ENCODE data around the gene PALB2. TPM values are rescaled to one million over a fixed set of nuclear protein-coding genes. Genes with fewer than 3 reads are reported as not detected.

PALB2 gene
- total and polyA plus RNA-seq, 2 of the 8 experiments (the other 6 are each of a cell fraction or from before 2014, with no cell fraction given), result 12.5 to 33.1 TPM

DNA sequence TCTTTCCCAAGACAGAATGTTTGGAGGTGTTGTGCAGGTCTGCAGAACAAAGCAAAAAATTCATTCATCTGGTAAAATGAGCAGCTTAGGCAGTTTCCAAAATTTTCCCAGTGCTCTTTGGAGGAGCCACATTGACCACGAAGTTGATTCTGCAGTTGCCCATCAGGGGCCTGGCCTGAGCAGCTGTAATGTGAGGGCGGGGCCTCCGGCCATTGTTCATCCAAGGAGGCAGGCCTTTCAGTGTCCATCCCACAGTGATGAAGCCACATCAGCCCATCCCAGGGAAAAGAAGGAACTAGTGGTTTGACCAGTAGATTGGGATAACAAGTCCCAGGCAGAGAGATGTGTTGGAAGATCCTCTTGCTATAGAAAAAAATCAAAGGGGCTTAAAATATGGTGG is 73.5 kb downstream of the PALB2 start:
- DNase-seq (ENCODE audit: low read depth in 1 of 2, low spot score in 2 of 2) (no peak), FAIRE-seq (no peak)
- 88% methylated on average over 3 of the region's 3 CpGs; no CpG with 5 or more reads in 1 of the 2 experiments for WGBS, 2 experiments (ENCODE audit: extremely low coverage in 1 of 2, insufficient coverage in 1 of 2, insufficient read length in 1 of 2, insufficient replicate concordance in 2 of 2, low coverage in 1 of 2, low lambda C conversion rate in 2 of 2, missing lambda C conversion rate in 1 of 2)
- Histone ChIP-seq H2BK5ac (ENCODE audit: low read depth, low read length) (no peak overlapping the region), H4K20me1 (replicated peaks in 1 of 2; ENCODE audit: control insufficient read depth in 1 of 2, insufficient read depth in 2 of 2, low read length in 2 of 2) (peaks cover 2 to 3% of the 10 kb centered on the region in 2 experiments), H3K4me1 (replicated peaks in 1 of 4; ENCODE audit: control insufficient read depth in 3 of 4, insufficient read depth in 4 of 4, low read length in 3 of 4) (no peaks in the 10 kb centered on the region), H3K79me1 (ENCODE audit: low read depth, low read length) (no peaks in the 10 kb centered on the region), H3K27me3 (replicated peaks in 1 of 4; ENCODE audit: control insufficient read depth in 3 of 4, extremely low read depth in 1 of 4, insufficient read depth in 3 of 4, low read length in 3 of 4) (no peaks in the 10 kb centered on the region), H3K9me3 (ENCODE audit: insufficient read depth in 2 of 2, low read depth in 1 of 2, low read length in 1 of 2) (no peaks in the 10 kb centered on the region), H2BK120ac (replicated peaks; ENCODE audit: low read depth, low read length) (no peak overlapping the region), H3K4me2 (ENCODE audit: insufficient read depth in 1 of 2, low read depth in 2 of 2, low read length in 2 of 2) (no peak overlapping the region), H4K8ac (ENCODE audit: extremely low read depth, insufficient read depth, low read length) (no peak overlapping the region), H2BK20ac (ENCODE audit: low read length) (no peak overlapping the region), H2BK15ac (ENCODE audit: low read length) (no peak overlapping the region), H3K79me2 (ENCODE audit: control insufficient read depth in 1 of 2, insufficient read depth in 2 of 2, low read length in 2 of 2) (no peaks in the 10 kb centered on the region), H2AK5ac (ENCODE audit: low read depth, low read length) (no peak overlapping the region), H4K5ac (ENCODE audit: insufficient read length, low read depth, low read length) (no peak overlapping the region), H3K18ac (ENCODE audit: extremely low read depth, low read length) (no peak overlapping the region), H2BK12ac (ENCODE audit: low read depth, low read length) (no peak overlapping the region), H2AFZ (ENCODE audit: low read length) (no peak overlapping the region), H3K9ac (replicated peaks in 1 of 4; ENCODE audit: extremely low read depth in 1 of 4, low read depth in 3 of 4, low read length in 3 of 4) (no peak overlapping the region), H3K4me3 (ENCODE audit: extremely low read depth in 1 of 4, insufficient read depth in 2 of 4, low read depth in 3 of 4, low read length in 4 of 4) (no peak overlapping the region), H3K27ac (ENCODE audit: low read depth, low read length) (no peak overlapping the region), H3K4ac (replicated peaks; ENCODE audit: insufficient read length, low read depth, low read length) (no peak overlapping the region), H3K14ac (ENCODE audit: insufficient read length) (no peak overlapping the region), H3K56ac (replicated peaks; ENCODE audit: insufficient read length, low read depth, low read length) (no peak overlapping the region), H3K23ac (ENCODE audit: insufficient read length) (no peak overlapping the region), H3K36me3 (ENCODE audit: control insufficient read depth in 2 of 4, insufficient read depth in 4 of 4, low read length in 3 of 4) (peaks cover 46 to 81% (median 66%) of the 10 kb centered on the region in 4 experiments), H4K91ac (replicated peaks; ENCODE audit: insufficient read length, low read length) (no peak overlapping the region), H3K23me2 (ENCODE audit: low read depth, low read length) (no peaks in the 10 kb centered on the region)
- ChIA-PET CTCF (ENCODE audit: partially characterized antibody) (no interaction called here), POLR2A (ENCODE audit: partially characterized antibody) (interaction anchor here (0.6 to 6.8 kb wide), 3 partner anchors 9 to 12 kb away, joined by 5 to 38 read pairs (median 8); partner anchors contain the start of genes EARS2 and UBFD1)
- TF ChIP-seq HDAC2 (IDR thresholded peaks at IDR 0.05; ENCODE audit: borderline replicate concordance in 1 of 2, low read depth in 2 of 2, low read length in 2 of 2) (no peak), EZH2 (IDR thresholded peaks at IDR 0.05; ENCODE audit: low read depth, low read length, severe bottlenecking) (no peak), EGR1 (IDR thresholded peaks at IDR 0.05; ENCODE audit: borderline replicate concordance, low read depth, low read length) (no peak), BCL11A (IDR thresholded peaks at IDR 0.05; ENCODE audit: low read depth in 2 of 2, low read length in 2 of 2) (no peak), SIX5 (IDR thresholded peaks at IDR 0.05; ENCODE audit: low read depth, low read length) (no peak), ZNF274 (IDR thresholded peaks at IDR 0.05; ENCODE audit: borderline replicate concordance, extremely low read depth, low read length) (no peak), CHD2 (IDR thresholded peaks at IDR 0.05; ENCODE audit: low read length) (no peak), PHF8 (conservative IDR thresholded peaks at IDR 0.05; ENCODE audit: low read depth, low read length) (no peak), HDAC6 (IDR thresholded peaks at IDR 0.05; ENCODE audit: low read depth, low read length) (no peak), RXRA (IDR thresholded peaks at IDR 0.05; ENCODE audit: insufficient read depth, low read depth, low read length) (no peak), GTF2F1 (IDR thresholded peaks at IDR 0.05; ENCODE audit: borderline replicate concordance, low read depth, low read length) (no peak)
- TF ChIP-seq, protein P1, sequence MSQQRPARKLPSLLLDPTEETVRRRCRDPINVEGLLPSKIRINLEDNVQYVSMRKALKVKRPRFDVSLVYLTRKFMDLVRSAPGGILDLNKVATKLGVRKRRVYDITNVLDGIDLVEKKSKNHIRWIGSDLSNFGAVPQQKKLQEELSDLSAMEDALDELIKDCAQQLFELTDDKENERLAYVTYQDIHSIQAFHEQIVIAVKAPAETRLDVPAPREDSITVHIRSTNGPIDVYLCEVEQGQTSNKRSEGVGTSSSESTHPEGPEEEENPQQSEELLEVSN (IDR thresholded peaks at IDR 0.05), result no peak

Measured in H1 (cell line).